GM20000 (cell line): Measurements from ENCODE around the gene SKOR1.

Source experiments
- DNase-seq: peaks from one replicate; pipeline ENCODE4 v3.0.0; 2012; ENCODE audit warnings: low spot score
- TF ChIP-seq, protein P1 (sequence below): IDR thresholded peaks from 2 replicates; pipeline ENCODE4 v1.5.1; 2012; ENCODE audit warnings: mild to moderate bottlenecking, control low read depth; ENCODE audit errors: extremely low read depth, missing control alignments

Gene SKOR1

DNA sequence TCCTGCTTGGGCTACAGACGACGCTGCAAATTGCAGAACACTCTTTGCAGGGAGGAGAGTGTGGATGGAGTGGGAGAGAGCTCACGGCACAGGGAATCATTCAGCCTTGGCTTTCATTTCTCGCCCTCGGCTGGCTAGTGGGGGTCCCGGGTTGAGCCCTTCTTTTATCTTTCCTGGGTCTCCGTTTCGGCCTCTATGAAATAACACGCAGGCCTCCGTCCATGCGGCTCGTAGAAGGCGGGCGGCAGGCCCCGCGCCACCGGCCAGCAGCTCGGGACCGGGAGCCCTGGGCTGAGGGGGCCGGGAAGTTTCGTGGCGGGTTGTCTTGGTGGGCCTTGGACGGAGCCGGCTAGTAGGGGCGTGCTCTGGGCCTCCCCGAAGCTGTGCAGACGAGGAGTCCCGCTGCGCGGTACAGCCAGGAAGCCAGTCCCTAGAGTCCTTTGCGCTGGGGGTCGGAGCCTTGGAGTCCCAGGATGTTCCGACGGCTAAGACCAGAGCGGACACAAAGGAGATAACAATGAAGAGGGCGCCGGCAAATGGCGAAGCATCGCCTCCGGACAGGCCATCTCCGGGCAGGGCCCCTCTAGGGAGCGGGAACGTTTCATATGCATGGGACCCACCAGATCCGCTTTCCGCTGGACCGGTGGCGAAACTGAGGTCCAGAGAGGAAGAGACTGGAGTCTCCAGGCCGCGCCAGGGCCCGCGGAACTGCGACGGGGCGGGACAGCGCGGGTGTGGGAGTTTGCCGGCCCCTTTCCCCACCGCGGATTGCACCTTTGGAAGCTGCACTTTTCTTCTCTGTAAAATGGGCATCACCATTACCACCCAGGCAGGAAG is 10.2 kb downstream of the SKOR1 start:
- TF ChIP-seq, protein P1, sequence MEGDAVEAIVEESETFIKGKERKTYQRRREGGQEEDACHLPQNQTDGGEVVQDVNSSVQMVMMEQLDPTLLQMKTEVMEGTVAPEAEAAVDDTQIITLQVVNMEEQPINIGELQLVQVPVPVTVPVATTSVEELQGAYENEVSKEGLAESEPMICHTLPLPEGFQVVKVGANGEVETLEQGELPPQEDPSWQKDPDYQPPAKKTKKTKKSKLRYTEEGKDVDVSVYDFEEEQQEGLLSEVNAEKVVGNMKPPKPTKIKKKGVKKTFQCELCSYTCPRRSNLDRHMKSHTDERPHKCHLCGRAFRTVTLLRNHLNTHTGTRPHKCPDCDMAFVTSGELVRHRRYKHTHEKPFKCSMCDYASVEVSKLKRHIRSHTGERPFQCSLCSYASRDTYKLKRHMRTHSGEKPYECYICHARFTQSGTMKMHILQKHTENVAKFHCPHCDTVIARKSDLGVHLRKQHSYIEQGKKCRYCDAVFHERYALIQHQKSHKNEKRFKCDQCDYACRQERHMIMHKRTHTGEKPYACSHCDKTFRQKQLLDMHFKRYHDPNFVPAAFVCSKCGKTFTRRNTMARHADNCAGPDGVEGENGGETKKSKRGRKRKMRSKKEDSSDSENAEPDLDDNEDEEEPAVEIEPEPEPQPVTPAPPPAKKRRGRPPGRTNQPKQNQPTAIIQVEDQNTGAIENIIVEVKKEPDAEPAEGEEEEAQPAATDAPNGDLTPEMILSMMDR = no peak
- no peak for DNase-seq

DNA sequence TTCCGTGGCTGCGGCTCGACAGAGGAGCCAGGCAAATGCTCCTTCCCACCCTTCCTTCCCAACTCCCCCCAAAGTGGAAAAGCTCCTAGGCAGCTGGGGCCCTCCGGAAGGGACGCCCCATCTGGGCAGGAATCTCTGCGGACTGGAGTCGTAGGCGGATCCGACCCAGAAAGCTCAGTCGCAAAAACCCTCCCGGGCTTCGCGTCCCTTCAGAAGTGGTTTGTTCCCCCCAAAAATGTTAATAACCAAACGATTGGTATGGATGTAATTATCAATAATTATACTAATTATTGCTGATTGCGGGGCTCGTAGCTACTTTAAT is 10.8 kb downstream of the SKOR1 start:
- DNase-seq = no peak
- TF ChIP-seq, protein P1 = no peak

DNA sequence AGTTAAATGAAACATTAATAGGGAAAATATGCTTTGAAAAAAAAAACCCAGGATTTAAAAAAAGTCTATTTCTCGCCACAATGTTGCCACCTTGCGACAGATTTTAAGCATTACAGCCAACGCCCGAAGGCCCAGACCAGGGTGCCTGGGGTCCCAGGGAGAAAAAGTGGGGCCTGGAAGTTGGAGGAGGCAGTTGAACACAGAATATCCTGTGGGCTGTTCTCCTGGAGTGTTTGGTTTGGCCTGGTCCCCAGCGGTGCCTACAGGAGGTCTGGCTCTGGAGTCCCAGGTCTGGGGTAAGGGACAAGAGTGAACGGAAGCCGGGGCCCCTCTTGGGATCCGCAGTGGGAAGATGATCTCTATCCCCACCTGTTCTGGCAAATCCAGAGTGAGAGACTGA is 11.2 kb downstream of the SKOR1 start:
- DNase-seq = peak; percentile 69
- TF ChIP-seq, protein P1 = peak; percentile 74

DNA sequence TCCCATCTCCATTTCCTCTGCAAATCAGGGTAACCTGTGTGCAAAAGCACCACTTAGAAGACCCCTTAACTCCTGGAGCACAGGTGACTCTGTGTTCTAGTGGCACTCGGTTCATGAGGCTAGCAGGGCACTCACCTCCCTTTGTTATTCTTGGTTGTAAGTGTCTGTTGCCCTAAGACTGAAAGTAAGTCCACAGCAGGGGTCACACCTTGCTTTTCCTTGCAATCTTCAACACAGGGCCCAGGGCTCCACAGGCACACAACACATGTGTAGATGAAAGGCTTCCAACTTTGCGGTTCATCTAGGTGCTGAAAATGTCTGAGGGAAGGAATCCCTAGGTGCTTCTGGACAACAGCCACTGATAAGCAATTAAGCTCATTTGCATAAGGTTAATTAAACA is 11.6 kb downstream of the SKOR1 start:
- no peak for DNase-seq
- TF ChIP-seq, protein P1 = no peak

DNA sequence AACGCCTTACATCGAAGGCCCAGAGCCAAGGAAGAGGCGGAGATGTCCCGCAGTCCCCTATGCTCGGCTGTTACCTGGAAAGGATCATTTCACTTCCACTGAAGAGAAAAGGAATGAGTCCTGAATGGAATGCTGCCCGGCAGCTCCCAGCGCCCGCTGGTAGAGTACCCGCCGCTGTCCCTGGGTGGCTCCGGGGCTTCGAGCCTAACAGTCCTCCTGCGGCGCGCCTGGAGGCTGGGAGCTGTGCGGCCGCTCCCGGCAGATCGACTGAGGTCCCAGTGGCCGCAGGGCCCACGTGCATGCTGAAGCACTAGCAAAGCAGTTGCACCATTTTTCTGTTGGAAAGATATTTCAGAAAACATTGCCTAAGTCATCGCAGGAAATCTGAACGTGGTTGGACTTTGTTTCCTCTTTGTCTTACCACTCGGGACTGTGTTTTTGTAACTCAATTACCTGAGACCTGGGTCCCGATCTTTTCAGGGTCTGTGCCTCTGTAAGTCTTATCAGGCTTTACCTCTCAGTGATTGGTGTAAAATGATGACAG is 13.6 kb downstream of the SKOR1 start:
- TF ChIP-seq, protein P1 = no peak
- no peak for DNase-seq

DNA sequence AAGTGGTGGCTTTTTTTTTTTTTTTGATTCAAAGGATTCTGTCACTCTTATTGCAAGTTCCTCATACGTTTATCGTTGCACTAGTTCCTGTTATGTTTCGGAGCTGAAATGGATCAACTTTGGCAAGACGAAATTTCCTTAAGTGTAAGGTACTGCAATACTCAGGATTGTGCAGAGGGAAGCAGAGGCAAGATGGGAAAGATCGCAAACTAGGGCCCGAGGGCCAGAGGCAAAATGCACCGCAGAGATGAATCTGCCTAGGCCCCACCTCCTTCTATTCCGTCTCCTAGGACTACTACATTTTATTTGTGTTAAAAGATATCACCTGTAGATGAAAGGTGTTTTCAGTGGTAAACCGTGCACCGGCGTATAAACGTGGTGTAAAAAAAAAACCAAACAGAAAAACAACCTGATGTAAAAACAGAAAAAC is 14.2 kb downstream of the SKOR1 start:
- TF ChIP-seq, protein P1 = no peak
- peak; percentile 59 for DNase-seq

DNA sequence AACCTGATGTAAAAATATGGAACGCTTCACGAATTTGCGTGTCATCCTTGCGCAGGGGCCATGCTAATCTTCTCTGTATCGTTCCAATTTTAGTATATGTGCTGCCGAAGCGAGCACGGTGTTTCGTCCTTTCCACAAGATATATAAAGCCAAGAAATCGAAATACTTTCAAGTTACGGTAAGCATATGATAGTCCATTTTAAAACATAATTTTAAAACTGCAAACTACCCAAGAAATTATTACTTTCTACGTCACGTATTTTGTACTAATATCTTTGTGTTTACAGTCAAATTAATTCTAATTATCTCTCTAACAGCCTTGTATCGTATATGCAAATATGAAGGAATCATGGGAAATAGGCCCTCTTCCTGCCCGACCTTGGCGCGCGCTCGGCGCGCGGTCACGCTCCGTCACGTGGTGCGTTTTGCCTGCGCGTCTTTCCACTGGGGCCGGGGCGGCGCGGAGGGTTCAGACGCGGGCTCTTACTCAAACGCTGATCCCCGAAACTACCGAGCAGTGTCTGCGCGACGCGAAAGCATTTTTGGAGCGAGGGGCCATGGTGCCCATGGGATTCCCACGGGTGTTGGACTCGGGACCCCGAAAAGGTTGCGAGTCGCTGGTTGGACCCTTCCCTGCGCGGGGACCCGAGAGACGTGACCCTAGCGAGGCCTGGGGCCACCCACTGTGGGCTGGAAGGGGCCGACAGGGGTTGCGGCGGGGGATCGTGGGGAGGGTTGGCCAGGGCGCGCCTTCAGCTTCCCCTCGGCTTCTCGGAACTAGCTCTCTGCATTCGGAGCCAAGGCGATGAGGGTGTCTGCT is 14.8 kb downstream of the SKOR1 start, which contains the start of gene RNU6-1:
Gene RNU6-1 (minus strand): TSS at position 117 of the 820 bp plus-strand sequence.
- TF ChIP-seq, protein P1 = no peak
- DNase-seq = peak; percentile 92
